ENCODE measurements around the gene GPR39. TPM values are rescaled to one million over a fixed set of nuclear protein-coding genes. Genes with fewer than 3 reads are reported as not detected.

GPR39 gene
- total RNA-seq, 1 donor: 3.6 TPM

GRCh38 chr2:132515010-132515409 lies 98.4 kb downstream of the GPR39 start:
- Histone ChIP-seq H3K27me3 (ENCODE audit: insufficient read depth, low read length) (no peaks in the 10 kb centered on the region), H3K4me1 (ENCODE audit: insufficient read depth, low read length) (no peaks in the 10 kb centered on the region), H2AFZ (ENCODE audit: low read length) (no peak overlapping the region), H3K79me2 (ENCODE audit: insufficient read depth, low read length) (no peaks in the 10 kb centered on the region), H3K4me3 (ENCODE audit: insufficient read depth, low read length) (no peak overlapping the region), H3K36me3 (ENCODE audit: insufficient read depth, low read length) (no peaks in the 10 kb centered on the region), H3K27ac (ENCODE audit: low read depth, low read length) (no peak overlapping the region), H4K20me1 (ENCODE audit: insufficient read depth, low read length) (no peaks in the 10 kb centered on the region), H3K9me3 (ENCODE audit: low read depth, low read length) (no peaks in the 10 kb centered on the region), H3K4me2 (ENCODE audit: insufficient read depth, low read length) (no peak overlapping the region)
- no peak for TF ChIP-seq CTCF (IDR thresholded peaks at IDR 0.05; ENCODE audit: extremely low read depth, low read depth, low read length)
- no peak for DNase-seq (ENCODE audit: insufficient read length, low spot score, missing footprints)

GRCh38 chr2:132517386-132517785 lies 100.8 kb downstream of the GPR39 start:
- no peak for TF ChIP-seq CTCF (IDR thresholded peaks at IDR 0.05; ENCODE audit: extremely low read depth, low read depth, low read length)
- no peaks in the 10 kb centered on the region for H3K79me2 ChIP-seq (ENCODE audit: insufficient read depth, low read length)
- H3K27me3 ChIP-seq (ENCODE audit: insufficient read depth, low read length): no peaks in the 10 kb centered on the region
- DNase-seq (ENCODE audit: insufficient read length, low spot score, missing footprints): no peak
- H2AFZ ChIP-seq (ENCODE audit: low read length): no peak overlapping the region
- no peaks in the 10 kb centered on the region for H3K9me3 ChIP-seq (ENCODE audit: low read depth, low read length)
- H3K27ac ChIP-seq (ENCODE audit: low read depth, low read length): no peak overlapping the region
- no peaks in the 10 kb centered on the region for H3K36me3 ChIP-seq (ENCODE audit: insufficient read depth, low read length)
- H3K4me3 ChIP-seq (ENCODE audit: insufficient read depth, low read length): no peak overlapping the region
- no peaks in the 10 kb centered on the region for H4K20me1 ChIP-seq (ENCODE audit: insufficient read depth, low read length)
- H3K4me1 ChIP-seq (ENCODE audit: insufficient read depth, low read length): no peaks in the 10 kb centered on the region
- H3K4me2 ChIP-seq (ENCODE audit: insufficient read depth, low read length): no peak overlapping the region

- no peak overlapping the region for H3K4me2 ChIP-seq (ENCODE audit: insufficient read depth, low read length)
- H3K79me2 ChIP-seq (ENCODE audit: insufficient read depth, low read length): no peaks in the 10 kb centered on the region
- no peak for TF ChIP-seq CTCF (IDR thresholded peaks at IDR 0.05; ENCODE audit: extremely low read depth, low read depth, low read length)
- no peaks in the 10 kb centered on the region for H3K9me3 ChIP-seq (ENCODE audit: low read depth, low read length)
- no peaks in the 10 kb centered on the region for H3K27me3 ChIP-seq (ENCODE audit: insufficient read depth, low read length)
- no peaks in the 10 kb centered on the region for H3K4me1 ChIP-seq (ENCODE audit: insufficient read depth, low read length)
- H3K27ac ChIP-seq (ENCODE audit: low read depth, low read length): no peak overlapping the region
- no peaks in the 10 kb centered on the region for H3K36me3 ChIP-seq (ENCODE audit: insufficient read depth, low read length)
- H3K4me3 ChIP-seq (ENCODE audit: insufficient read depth, low read length): no peak overlapping the region
- no peak for DNase-seq (ENCODE audit: insufficient read length, low spot score, missing footprints)
- no peak overlapping the region for H2AFZ ChIP-seq (ENCODE audit: low read length)
- no peaks in the 10 kb centered on the region for H4K20me1 ChIP-seq (ENCODE audit: insufficient read depth, low read length)
Measured at GRCh38 chr2:132518302-132518701, 101.7 kb downstream of the GPR39 start.

GRCh38 chr2:132519566-132519965 lies 103.0 kb downstream of the GPR39 start:
- H3K27ac ChIP-seq (ENCODE audit: low read depth, low read length): no peak overlapping the region
- no peak for TF ChIP-seq CTCF (IDR thresholded peaks at IDR 0.05; ENCODE audit: extremely low read depth, low read depth, low read length)
- no peak overlapping the region for H3K4me2 ChIP-seq (ENCODE audit: insufficient read depth, low read length)
- H3K79me2 ChIP-seq (ENCODE audit: insufficient read depth, low read length): no peaks in the 10 kb centered on the region
- no peaks in the 10 kb centered on the region for H4K20me1 ChIP-seq (ENCODE audit: insufficient read depth, low read length)
- H3K27me3 ChIP-seq (ENCODE audit: insufficient read depth, low read length): no peaks in the 10 kb centered on the region
- no peaks in the 10 kb centered on the region for H3K36me3 ChIP-seq (ENCODE audit: insufficient read depth, low read length)
- DNase-seq (ENCODE audit: insufficient read length, low spot score, missing footprints): no peak
- no peaks in the 10 kb centered on the region for H3K4me1 ChIP-seq (ENCODE audit: insufficient read depth, low read length)
- no peak overlapping the region for H2AFZ ChIP-seq (ENCODE audit: low read length)
- H3K4me3 ChIP-seq (ENCODE audit: insufficient read depth, low read length): no peak overlapping the region
- no peaks in the 10 kb centered on the region for H3K9me3 ChIP-seq (ENCODE audit: low read depth, low read length)
